GM23338 (cell line): ENCODE data around the gene DRD5. TPM values are rescaled to one million over a fixed set of nuclear protein-coding genes. Genes with fewer than 3 reads are reported as not detected.

Experiments used
- ATAC-seq: fragments of 200-7000 bp; cut with Tn5 transposase; 3 replicates; pipeline ENCODE4 v1.9.1; 2020
- DNase-seq: peaks from one replicate; pipeline ENCODE4 v3.0.0-alpha.2; 2015; ENCODE audit warnings: low spot score
- H2AFZ ChIP-seq: fragments of 200-600 bp; sonication (generic); 2 replicates; pipeline ENCODE4 v1.8.0; 2016; ENCODE audit warnings: antibody characterized with exemption, mild to moderate bottlenecking, moderate library complexity
- H3F3A ChIP-seq: fragments of 200-600 bp; sonication (generic); replicated peaks from 2 replicates; pipeline ENCODE4 v1.8.0; 2017; ENCODE audit warnings: antibody characterized with exemption, mixed run types, low read depth
- H3K27ac ChIP-seq: fragments of 200-600 bp; sonication (generic); 2 replicates; pipeline ENCODE4 v1.6.1; 2016; ENCODE audit warnings: low read depth
- H3K27me3 ChIP-seq: fragments of 200-600 bp; sonication (generic); 2 replicates; pipeline ENCODE4 v1.8.0; 2016; ENCODE audit warnings: mild to moderate bottlenecking, mixed run types, moderate library complexity; ENCODE audit not compliant: insufficient read depth
- H3K36me3 ChIP-seq: fragments of 200-600 bp; sonication (generic); 2 replicates; pipeline ENCODE4 v1.8.0; 2016; ENCODE audit warnings: mild to moderate bottlenecking; ENCODE audit not compliant: insufficient read depth
- H3K4me1 ChIP-seq: fragments of 200-600 bp; sonication (generic); 2 replicates; pipeline ENCODE4 v1.8.0; 2016; ENCODE audit warnings: mild to moderate bottlenecking, moderate library complexity; ENCODE audit not compliant: insufficient read depth
- H3K4me2 ChIP-seq: fragments of 200-600 bp; sonication (generic); 2 replicates; pipeline ENCODE4 v1.7.1; 2017; ENCODE audit warnings: mixed run types
- H3K4me3 ChIP-seq: fragments of 200-600 bp; sonication (generic); 2 replicates; pipeline ENCODE4 v1.6.1; 2016; ENCODE audit warnings: mixed run types
- H3K79me2 ChIP-seq: fragments of 200-600 bp; sonication (generic); replicated peaks from 2 replicates; pipeline ENCODE4 v1.8.0; 2017; ENCODE audit warnings: mild to moderate bottlenecking; ENCODE audit not compliant: insufficient read depth
- H3K9me2 ChIP-seq: fragments of 200-600 bp; sonication (generic); 2 replicates; pipeline ENCODE4 v1.8.0; 2017; ENCODE audit not compliant: insufficient read depth
- H4K20me1 ChIP-seq: fragments of 200-600 bp; sonication (generic); replicated peaks from 2 replicates; pipeline ENCODE4 v1.8.0; 2017; ENCODE audit warnings: mild to moderate bottlenecking; ENCODE audit not compliant: insufficient read depth
- H3K27ac Mint-ChIP-seq: 2 replicates; pipeline ENCODE4 v1.8.0; 2020; ENCODE audit warnings: inconsistent platforms, mild to moderate bottlenecking, moderate library complexity, mixed read lengths
- H3K27me3 Mint-ChIP-seq: 3 replicates; pipeline ENCODE4 v1.8.0; 2022; ENCODE audit warnings: low read depth, mild to moderate bottlenecking, moderate library complexity, mixed read lengths, inconsistent platforms; ENCODE audit not compliant: insufficient read depth, poor library complexity
- H3K36me3 Mint-ChIP-seq: 3 replicates; pipeline ENCODE4 v1.8.0; 2021; ENCODE audit warnings: low read depth, mild to moderate bottlenecking, inconsistent platforms, moderate library complexity, mixed read lengths
- H3K4me1 Mint-ChIP-seq: 3 replicates; pipeline ENCODE4 v1.8.0; 2020; ENCODE audit warnings: mild to moderate bottlenecking, inconsistent platforms, mixed read lengths
- H3K4me3 Mint-ChIP-seq: 3 replicates; pipeline ENCODE4 v1.8.0; 2021; ENCODE audit warnings: moderate library complexity, mild to moderate bottlenecking, inconsistent platforms, mixed read lengths
- H3K9me3 Mint-ChIP-seq: 3 replicates; pipeline ENCODE4 v1.8.0; 2020; ENCODE audit warnings: moderate library complexity, mild to moderate bottlenecking, inconsistent platforms, mixed read lengths
- CREB1 ChIP-seq: fragments of 250-450 bp; sonication (Bioruptor Pico); IDR thresholded peaks from 2 replicates; pipeline ENCODE4 v1.5.0; 2020; ENCODE audit warnings: low read depth, mild to moderate bottlenecking, moderate library complexity
- EZH2 ChIP-seq: fragments of 200-600 bp; sonication (generic); IDR thresholded peaks from one replicate; pipeline ENCODE4 v1.8.0; 2017; ENCODE audit warnings: antibody characterized with exemption, mild to moderate bottlenecking, low read depth; ENCODE audit not compliant: unreplicated experiment
- EZH2phosphoT487 ChIP-seq: fragments of 200-600 bp; sonication (generic); IDR thresholded peaks from one replicate; pipeline ENCODE4 v1.8.1; 2018; ENCODE audit warnings: antibody characterized with exemption; ENCODE audit not compliant: unreplicated experiment
- JUNB ChIP-seq: IDR thresholded peaks from one replicate; pipeline ENCODE4 v1.6.1; 2016; ENCODE audit warnings: antibody characterized with exemption; ENCODE audit not compliant: unreplicated experiment
- NANOG ChIP-seq: IDR thresholded peaks from 2 replicates; pipeline ENCODE4 v1.6.1; 2016; ENCODE audit warnings: antibody characterized with exemption, borderline replicate concordance
- POLR2AphosphoS5 ChIP-seq: IDR thresholded peaks from 2 replicates; pipeline ENCODE4 v1.6.1; 2016; ENCODE audit warnings: antibody characterized with exemption, low read depth
- STAT1 ChIP-seq: IDR thresholded peaks from one replicate; pipeline ENCODE4 v1.6.1; 2016; ENCODE audit warnings: antibody characterized with exemption; ENCODE audit not compliant: unreplicated experiment
- ZNF114 ChIP-seq: fragments of 250-450 bp; sonication (Bioruptor Pico); IDR thresholded peaks from 2 replicates; pipeline ENCODE4 v1.5.0; 2020; ENCODE audit warnings: mild to moderate bottlenecking, moderate library complexity
- ZNF331 ChIP-seq: fragments of 250-450 bp; sonication (Bioruptor Pico); IDR thresholded peaks from 2 replicates; pipeline ENCODE4 v1.5.0; 2020; ENCODE audit warnings: low read depth, mild to moderate bottlenecking, moderate library complexity
- ZNF462 ChIP-seq: fragments of 250-450 bp; sonication (Bioruptor Pico); IDR thresholded peaks from 2 replicates; pipeline ENCODE4 v1.5.0; 2020; ENCODE audit warnings: mild to moderate bottlenecking, moderate library complexity
- polyA plus RNA-seq: library from polyadenylated mRNA; unstranded; fragments of >200 nt; fragmentation: Nextera tagmentation; extraction: Ambion mirVana; gene quantifications from 2 replicates; pipeline ENCODE4 v1.2.1, GENCODE V29; 2016
- total RNA-seq: library from RNA; depleted of rRNA; stranded (reverse); fragments of >200 nt; shearing (Covaris generic); gene quantifications from 2 replicates; pipeline ENCODE4 v1.2.3, GENCODE V29; 2014
- TF ChIP-seq, protein P1 (sequence below): IDR thresholded peaks from 2 replicates; pipeline ENCODE4 v1.6.1; 2016; ENCODE audit warnings: antibody characterized with exemption
- TF ChIP-seq, protein P2 (sequence below): IDR thresholded peaks from one replicate; pipeline ENCODE4 v1.6.1; 2018; ENCODE audit warnings: antibody characterized with exemption; ENCODE audit not compliant: unreplicated experiment
- TF ChIP-seq, protein P3 (sequence below), 2 experiments: fragments of 200-600 bp in 1 of 2; sonication (generic) in 1 of 2; conservative IDR thresholded peaks; 2 replicates each; pipeline versions ENCODE4 v1.5.1 to v1.6.1; 2016 to 2017; ENCODE audit warnings: antibody characterized with exemption in 2 of 2, low read depth in 2 of 2, mild to moderate bottlenecking in 2 of 2, moderate library complexity in 1 of 2

Gene DRD5
- total and polyA plus RNA-seq, 2 experiments from 2014 or later: 0.08 to 0.24 TPM

GRCh38 chr4:9808077-9808476, 26.6 kb downstream of the DRD5 start:
- Histone ChIP-seq H3K36me3 (no peaks in the 10 kb centered on the region), H3K27me3 (no peaks in the 10 kb centered on the region), H2AFZ (no peak overlapping the region), H3F3A (no peaks in the 10 kb centered on the region), H4K20me1 (no peaks in the 10 kb centered on the region), H3K4me2 (no peak overlapping the region), H3K4me1 (no peaks in the 10 kb centered on the region), H3K79me2 (no peaks in the 10 kb centered on the region), H3K9me2 (no peaks in the 10 kb centered on the region), H3K4me3 (no peak overlapping the region), H3K27ac (no peak overlapping the region)
- TF ChIP-seq NANOG (no peak), EZH2phosphoT487 (no peak), ZNF462 (CRISPR knock-in tag) (no peak), POLR2AphosphoS5 (no peak), ZNF331 (CRISPR knock-in tag) (no peak), STAT1 (no peak), ZNF114 (CRISPR knock-in tag) (no peak), JUNB (no peak), EZH2 (no peak), CREB1 (CRISPR knock-in tag) (no peak)
- TF ChIP-seq, protein P1, sequence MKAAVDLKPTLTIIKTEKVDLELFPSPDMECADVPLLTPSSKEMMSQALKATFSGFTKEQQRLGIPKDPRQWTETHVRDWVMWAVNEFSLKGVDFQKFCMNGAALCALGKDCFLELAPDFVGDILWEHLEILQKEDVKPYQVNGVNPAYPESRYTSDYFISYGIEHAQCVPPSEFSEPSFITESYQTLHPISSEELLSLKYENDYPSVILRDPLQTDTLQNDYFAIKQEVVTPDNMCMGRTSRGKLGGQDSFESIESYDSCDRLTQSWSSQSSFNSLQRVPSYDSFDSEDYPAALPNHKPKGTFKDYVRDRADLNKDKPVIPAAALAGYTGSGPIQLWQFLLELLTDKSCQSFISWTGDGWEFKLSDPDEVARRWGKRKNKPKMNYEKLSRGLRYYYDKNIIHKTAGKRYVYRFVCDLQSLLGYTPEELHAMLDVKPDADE: no peak
- TF ChIP-seq, protein P2, sequence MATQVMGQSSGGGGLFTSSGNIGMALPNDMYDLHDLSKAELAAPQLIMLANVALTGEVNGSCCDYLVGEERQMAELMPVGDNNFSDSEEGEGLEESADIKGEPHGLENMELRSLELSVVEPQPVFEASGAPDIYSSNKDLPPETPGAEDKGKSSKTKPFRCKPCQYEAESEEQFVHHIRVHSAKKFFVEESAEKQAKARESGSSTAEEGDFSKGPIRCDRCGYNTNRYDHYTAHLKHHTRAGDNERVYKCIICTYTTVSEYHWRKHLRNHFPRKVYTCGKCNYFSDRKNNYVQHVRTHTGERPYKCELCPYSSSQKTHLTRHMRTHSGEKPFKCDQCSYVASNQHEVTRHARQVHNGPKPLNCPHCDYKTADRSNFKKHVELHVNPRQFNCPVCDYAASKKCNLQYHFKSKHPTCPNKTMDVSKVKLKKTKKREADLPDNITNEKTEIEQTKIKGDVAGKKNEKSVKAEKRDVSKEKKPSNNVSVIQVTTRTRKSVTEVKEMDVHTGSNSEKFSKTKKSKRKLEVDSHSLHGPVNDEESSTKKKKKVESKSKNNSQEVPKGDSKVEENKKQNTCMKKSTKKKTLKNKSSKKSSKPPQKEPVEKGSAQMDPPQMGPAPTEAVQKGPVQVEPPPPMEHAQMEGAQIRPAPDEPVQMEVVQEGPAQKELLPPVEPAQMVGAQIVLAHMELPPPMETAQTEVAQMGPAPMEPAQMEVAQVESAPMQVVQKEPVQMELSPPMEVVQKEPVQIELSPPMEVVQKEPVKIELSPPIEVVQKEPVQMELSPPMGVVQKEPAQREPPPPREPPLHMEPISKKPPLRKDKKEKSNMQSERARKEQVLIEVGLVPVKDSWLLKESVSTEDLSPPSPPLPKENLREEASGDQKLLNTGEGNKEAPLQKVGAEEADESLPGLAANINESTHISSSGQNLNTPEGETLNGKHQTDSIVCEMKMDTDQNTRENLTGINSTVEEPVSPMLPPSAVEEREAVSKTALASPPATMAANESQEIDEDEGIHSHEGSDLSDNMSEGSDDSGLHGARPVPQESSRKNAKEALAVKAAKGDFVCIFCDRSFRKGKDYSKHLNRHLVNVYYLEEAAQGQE: no peak
- TF ChIP-seq, protein P3, sequence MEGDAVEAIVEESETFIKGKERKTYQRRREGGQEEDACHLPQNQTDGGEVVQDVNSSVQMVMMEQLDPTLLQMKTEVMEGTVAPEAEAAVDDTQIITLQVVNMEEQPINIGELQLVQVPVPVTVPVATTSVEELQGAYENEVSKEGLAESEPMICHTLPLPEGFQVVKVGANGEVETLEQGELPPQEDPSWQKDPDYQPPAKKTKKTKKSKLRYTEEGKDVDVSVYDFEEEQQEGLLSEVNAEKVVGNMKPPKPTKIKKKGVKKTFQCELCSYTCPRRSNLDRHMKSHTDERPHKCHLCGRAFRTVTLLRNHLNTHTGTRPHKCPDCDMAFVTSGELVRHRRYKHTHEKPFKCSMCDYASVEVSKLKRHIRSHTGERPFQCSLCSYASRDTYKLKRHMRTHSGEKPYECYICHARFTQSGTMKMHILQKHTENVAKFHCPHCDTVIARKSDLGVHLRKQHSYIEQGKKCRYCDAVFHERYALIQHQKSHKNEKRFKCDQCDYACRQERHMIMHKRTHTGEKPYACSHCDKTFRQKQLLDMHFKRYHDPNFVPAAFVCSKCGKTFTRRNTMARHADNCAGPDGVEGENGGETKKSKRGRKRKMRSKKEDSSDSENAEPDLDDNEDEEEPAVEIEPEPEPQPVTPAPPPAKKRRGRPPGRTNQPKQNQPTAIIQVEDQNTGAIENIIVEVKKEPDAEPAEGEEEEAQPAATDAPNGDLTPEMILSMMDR (conservative IDR thresholded peaks at IDR 0.05; ENCODE audit: low read depth in 2 of 2): no peak
- no peaks in the 10 kb centered on the region for H3K36me3 Mint-ChIP-seq
- no peak for DNase-seq
- no peak overlapping the region for H3K4me3 Mint-ChIP-seq
- H3K27me3 Mint-ChIP-seq: no peaks in the 10 kb centered on the region
- ATAC-seq: no peak
- H3K9me3 Mint-ChIP-seq: peaks cover 12% of the 10 kb centered on the region
- H3K4me1 Mint-ChIP-seq: peaks cover 3% of the 10 kb centered on the region; the same call in 2 of the 3 replicates
- no peak overlapping the region for H3K27ac Mint-ChIP-seq
